Fibroblast of skin of scalp (primary cell): ENCODE results near the gene RSPO4.

Source experiments
- DNase-seq: peaks from one replicate; pipeline ENCODE4 v3.0.0-alpha.2; 2013

Gene RSPO4

DNA sequence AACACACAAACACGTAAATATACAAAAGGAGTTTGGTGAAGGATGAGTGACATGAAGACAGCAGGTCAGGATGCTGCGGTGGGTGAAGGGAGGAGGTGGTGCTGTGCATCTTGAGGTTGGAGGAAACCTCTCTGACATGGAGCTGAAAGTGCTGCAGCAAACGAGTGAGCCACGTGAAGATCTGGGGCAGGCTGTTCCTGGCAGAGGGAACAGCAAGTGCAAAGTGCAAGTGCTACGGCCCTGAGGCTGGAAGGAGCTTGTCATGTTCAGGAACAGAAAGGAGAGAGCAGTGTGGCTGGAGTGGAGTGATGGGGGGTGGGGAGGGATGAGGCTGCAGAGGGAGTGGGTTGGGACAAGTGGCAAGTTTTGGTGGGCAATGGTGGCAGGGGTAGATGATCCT, 61.2 kb downstream of the RSPO4 start:
- DNase-seq, result no peak

DNA sequence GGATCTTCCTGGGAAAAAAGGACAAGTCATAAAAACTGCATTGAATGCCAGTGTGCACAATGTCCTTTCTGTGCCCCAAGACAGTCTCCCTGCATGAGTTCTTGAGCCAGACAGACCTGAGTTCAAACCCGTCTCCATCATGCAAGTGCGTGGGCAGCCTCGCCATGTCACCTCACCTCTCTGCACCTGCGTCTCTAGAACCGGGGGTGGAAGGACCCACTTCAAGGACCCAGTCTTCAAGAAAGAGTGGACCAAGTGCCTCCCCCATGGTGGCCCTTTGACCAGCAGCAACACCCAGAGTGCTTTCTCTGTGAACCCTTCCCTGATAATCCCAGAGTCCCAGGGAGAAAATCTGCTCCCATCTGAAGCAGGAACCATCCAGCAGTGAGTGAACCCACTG, 62.5 kb downstream of the RSPO4 start:
- no peak for DNase-seq

GRCh38 chr20:934186-934840, 67.8 kb downstream of the RSPO4 start:
- no peak for DNase-seq

GRCh38 chr20:933029-933428, 69.1 kb downstream of the RSPO4 start:
- no peak for DNase-seq

- DNase-seq, result no peak
Observed at GRCh38 chr20:931401-931800, 70.7 kb downstream of the RSPO4 start.

- no peak for DNase-seq
Observed at GRCh38 chr20:926670-927069, 75.4 kb downstream of the RSPO4 start.

DNA sequence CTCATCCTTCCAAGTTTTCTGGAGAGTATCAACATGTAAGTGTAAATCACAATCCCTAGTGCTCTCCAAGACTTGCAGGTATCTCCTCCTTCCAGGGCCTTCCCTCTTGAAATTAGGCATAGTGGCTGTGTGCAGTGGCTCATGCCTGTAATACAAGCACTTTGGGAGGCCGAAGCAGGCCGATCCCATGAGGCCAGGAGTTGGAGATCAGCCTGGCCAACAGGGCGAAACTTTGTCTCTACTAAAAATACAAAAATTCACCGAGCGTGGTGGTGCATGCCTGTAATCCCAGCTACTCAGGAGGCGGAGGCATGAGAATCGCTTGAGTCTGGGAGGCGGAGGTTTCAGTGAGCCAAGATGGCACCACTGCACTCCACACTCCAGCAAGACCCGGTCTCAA, 76.6 kb downstream of the RSPO4 start:
- DNase-seq, result no peak

- no peak for DNase-seq
Observed at GRCh38 chr20:924639-925038, 77.5 kb downstream of the RSPO4 start.

DNA sequence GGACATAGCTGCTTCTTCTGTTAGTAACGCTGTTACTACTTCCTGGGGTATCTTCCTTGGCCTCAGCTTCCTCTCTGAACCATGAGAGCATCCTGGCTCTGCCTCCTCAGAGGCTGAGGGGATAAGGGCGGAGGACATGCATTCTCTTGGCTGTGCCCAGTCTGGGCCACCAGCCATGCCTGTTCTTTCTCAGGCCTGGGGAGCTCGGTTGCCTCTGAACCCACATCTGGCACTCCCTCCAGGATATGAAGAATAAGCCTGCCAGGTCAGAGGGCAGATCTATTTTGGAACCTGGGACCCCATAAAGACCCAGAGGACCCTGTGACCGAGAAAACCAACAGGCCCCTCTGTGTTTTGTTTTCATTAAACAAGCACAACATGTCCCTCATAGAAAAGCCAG, 79.3 kb downstream of the RSPO4 start:
- DNase-seq, result no peak

DNA sequence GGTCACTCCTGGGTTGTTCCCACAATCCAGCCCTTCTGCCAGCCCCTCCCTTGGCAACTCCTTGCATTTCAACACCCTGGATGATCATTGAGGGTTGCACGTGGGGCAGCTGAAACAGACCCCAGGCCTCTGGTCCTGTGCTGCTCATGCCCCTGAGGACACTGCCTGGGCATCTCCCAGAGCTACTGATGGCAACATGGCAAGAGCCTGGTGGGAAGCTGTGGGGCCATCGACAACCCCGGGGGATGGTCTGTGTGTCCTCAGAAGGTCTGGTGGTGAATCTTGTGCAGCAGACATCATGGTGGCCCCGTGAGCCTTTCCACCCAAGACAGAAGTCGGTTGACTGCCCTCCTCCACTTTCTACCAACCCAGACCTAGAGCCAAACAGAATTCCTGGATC, 81.0 kb downstream of the RSPO4 start:
- DNase-seq, result no peak

DNA sequence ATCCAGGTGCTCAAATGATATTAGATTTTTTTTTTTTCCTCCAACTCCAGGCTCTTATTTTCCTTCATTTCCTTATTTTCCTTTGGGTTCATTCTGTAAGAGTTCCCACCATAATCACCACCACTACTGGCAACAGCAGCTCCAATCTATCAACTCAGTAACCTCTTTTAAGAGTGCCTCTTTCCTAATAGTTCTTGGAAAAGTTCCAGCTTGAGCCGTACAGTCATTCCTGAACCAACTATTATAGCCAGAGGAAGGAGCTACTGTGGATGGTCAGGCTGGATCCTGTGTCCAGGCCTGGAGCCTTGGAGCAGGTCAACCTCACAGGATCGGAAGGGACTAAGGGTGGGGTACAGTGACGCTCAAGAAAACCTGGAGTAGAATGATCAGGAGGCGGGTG, 81.8 kb downstream of the RSPO4 start:
- DNase-seq, result no peak

- no peak for DNase-seq
Observed at GRCh38 chr20:919491-919916, 82.6 kb downstream of the RSPO4 start.

- DNase-seq, result no peak
Observed at GRCh38 chr20:917416-917815, 84.7 kb downstream of the RSPO4 start.

- DNase-seq, result no peak
Observed at GRCh38 chr20:916825-917224, 85.3 kb downstream of the RSPO4 start.

- no peak for DNase-seq
Observed at GRCh38 chr20:916125-916799, 85.8 kb downstream of the RSPO4 start, which contains the start of gene ANGPT4. Gene ANGPT4, minus strand, starts transcription at chr20:916334. Its CDS starts 120 bp downstream, at chr20:916214.

DNA sequence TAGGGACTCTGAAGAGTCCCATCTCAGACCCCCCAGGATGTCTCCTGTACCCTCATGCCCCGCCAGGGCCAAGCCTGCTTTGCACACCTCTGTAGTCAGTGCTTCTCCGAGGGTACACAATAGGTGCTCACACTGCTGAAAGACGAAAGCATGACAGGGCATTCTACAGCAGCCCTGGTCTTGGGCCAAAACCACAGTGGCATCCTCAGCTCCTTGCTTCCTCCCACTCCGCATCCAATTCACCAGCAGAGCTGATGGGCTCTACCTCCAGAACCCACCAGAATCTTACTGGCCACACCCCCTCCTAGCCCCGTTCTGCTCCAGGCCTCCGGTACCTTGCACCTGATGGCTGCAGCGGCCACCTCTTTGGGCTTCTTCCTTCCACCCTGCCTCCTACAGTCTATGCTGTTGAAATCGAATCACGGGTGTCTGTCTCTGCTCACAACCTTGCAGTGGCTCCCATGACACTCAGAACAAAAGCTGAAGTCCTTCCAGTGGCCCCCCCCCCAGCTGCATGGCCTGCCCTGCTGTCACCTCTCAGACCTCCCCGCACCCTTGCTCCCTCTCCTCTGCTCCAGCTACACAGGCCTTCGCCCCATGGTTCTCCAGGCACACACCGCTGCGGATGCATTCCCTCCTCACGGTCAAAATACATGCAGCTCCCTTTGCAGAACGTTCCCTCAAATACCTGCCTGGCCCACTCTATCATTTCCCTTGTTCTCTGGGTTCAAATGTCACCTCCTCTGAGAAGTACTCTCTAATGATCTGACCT, 87.2 kb downstream of the RSPO4 start:
- peak; percentile 5 for DNase-seq

DNA sequence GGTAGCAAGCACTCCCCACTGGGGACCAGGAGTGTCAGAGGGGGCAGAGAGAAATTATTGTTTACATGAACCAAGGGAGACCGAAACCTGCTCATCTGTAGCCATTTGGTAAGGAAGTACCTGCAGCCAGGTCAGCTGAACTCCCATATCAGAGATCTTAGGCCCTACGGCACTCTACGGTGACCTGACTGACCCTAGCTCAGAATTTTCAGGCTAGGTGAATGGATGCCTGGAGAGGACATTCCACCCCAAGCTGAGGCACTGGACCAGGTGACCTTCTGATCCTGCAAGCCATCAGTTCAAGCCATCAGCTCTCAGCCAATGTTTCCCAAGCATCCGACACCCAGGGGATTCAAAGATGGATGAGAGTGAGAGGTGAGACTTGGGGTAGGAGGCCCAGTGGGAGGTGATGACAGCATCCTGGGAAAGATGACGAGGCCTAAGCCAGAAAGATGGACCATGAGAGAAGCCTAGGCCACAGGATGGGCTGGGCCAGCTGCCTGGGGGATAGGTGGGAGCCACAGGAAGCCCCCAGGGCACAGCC, 88.7 kb downstream of the RSPO4 start:
- DNase-seq, result no peak

DNA sequence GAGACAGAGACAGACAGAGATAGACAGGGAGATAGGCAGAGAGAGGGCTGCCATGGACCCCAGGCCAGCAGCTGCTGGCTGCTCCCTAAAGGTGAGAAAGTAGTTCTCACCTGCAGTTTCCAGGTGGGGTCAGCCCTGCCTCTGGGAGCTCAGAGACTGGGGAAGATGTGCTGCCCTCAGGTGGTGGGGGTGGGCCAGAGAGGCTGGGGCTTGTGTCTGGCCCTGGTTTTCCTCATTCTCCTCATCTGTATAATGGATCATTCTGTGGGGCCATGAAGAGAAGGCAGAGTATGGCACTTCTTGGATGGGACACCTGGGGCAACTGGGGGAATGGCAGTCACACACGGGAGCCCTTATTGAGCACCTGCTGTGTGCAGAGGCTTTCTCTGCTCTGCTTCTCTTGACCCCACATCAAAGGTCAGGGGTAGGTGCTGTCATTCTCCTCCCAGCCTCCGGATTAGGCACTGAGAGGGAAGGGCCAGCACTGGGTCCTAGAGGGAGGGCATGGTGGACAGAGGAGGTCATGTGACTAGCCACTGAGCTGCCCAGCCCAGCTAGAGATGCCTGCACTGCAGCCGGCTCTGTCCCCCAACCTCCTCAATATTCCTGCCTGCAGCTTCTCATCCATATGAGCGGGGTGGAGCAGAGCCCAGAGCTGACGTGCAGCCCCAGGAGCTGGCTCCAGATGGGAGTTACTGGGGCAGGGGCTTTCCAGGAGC, 90.1 kb downstream of the RSPO4 start:
- no peak for DNase-seq

GRCh38 chr20:910870-911770, 91.0 kb downstream of the RSPO4 start:
- DNase-seq, result peak; percentile 83

DNA sequence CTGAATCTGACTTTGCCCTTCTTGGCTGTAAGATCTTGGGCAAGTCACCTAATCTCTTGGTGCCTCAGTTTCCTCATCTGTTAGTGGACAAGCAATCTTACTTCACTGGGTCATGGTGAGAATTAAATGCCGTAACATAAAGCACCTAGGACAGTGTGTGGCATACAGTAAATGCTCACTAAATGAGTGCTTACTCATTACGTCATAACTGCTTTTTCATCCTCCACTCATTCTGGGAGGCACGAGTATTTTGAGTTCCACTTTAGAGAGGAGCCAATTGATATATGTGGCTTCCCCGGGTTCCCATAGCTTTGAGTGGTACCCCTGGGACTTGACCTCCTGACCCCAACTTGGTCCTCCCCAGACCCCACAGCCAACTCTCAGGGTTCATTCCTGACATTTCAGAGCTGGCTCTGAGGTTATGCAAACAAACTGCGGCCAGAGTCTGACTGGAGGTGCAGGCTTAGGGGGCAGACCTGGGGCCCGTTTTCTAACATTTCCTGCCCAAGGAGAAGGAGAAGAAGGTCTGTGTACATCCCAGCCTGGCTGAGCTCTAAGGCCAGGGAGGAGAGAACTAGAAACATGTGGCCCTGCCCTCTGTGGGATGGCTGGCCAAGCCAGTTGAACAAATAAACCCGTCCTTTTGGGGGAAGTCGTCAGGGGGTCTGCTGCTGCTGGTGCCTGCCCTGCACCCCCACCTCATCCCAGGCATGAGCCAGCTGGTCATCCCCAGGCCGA, 91.8 kb downstream of the RSPO4 start:
- DNase-seq, result peak; percentile 46

DNA sequence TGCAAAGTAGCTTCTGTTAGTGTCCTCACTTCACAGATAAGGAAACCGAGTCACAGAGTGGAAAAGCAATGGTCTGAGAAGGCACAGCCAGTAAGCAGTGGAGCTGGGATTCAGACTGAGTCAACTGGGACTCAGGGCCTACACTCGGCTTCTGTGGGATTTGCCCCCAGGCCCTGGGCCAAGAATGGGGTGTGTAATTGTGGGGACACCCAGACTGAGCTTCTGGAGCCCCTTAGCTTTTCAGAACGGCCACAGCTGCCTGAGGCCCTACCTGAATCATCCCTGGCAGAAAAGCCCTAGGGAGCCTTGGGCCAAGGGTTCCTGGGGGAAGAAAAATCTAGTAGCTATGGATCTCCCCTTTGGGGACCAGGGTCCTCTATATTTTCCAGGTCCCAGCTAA, 92.5 kb downstream of the RSPO4 start:
- DNase-seq, result no peak
